Hematopoietic multipotent progenitor cell treated with erythropoietin and hydrocortisone succinate and interleukin-3 and kit ligand, for 8 days (in vitro differentiated cells): Measurements from ENCODE around the gene PRKAR2B.

Source experiments
- DNase-seq: peaks from one replicate; pipeline ENCODE4 v3.0.0-alpha.2; 2015

The PRKAR2B gene

DNA sequence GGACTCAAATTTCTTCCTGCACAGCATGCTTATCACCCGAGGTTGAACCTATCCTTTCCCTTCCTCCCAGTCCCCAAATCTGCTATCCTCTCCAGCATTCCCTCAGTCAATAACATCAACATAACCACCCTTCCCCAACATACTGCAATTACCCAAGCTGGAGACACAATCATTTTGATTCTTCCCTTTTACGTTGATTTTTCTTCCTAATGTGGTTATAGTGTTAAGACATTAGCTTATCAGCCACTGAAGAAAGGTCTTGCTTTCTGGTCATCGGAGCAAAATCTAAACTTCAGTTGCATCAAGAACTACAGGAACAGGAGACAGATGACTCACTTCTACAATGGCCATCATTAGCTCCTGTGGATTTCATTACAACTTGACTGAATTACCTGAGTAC, 120.8 kb downstream of the PRKAR2B start:
- DNase-seq: no peak

GRCh38 chr7:107166736-107167426, 122.4 kb downstream of the PRKAR2B start:
- no peak for DNase-seq

GRCh38 chr7:107167483-107168232, 123.2 kb downstream of the PRKAR2B start:
- DNase-seq: peak; percentile 82

DNA sequence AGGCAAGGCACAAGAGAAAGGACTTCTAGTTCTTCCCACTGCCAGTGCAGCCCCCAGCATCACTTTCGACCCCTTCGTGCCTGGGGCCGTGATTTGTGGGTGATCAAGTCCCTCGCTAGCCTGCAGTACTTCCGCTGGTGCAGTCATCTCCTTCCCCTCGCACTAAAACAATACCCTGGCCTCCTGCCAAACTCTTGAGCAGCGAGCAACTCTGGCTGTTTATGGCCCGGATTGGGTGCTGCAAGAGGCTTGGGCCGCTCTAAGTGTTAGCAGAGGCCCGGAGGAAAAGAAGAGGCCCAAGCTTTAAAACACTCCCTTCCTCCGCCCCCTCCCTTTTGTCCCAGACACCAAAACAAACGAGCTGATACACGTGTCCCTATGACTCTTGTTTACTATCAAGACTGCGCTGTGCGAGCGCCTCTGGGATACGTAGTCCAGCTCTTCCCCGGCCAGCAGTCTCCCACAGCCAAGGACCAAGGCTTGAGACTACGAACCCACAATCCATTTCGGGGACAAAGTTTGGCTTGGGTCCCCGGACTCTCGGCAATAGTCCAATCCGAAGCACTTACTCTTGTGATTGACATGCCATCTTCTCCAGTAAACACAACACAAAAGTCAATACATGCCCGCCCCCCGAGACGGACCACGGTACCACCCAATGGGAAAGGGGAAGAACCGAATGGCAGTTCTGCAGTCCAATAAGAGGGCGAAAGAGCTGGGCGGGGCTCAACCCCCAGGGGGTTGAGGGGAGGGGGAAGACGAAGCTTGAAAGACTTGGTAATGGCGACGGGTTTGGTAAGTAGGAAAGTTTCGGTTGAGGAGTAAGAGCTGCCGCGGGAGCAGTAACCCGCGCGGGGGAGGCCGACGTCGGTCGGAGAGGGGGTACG, 124.0 kb downstream of the PRKAR2B start, which contains the start of gene HBP1:
TSS of gene HBP1 (plus strand) at position 771 of the 887 bp plus-strand sequence. CDS start 10,891 bp downstream, outside the sequence.
- peak; percentile 100 for DNase-seq

DNA sequence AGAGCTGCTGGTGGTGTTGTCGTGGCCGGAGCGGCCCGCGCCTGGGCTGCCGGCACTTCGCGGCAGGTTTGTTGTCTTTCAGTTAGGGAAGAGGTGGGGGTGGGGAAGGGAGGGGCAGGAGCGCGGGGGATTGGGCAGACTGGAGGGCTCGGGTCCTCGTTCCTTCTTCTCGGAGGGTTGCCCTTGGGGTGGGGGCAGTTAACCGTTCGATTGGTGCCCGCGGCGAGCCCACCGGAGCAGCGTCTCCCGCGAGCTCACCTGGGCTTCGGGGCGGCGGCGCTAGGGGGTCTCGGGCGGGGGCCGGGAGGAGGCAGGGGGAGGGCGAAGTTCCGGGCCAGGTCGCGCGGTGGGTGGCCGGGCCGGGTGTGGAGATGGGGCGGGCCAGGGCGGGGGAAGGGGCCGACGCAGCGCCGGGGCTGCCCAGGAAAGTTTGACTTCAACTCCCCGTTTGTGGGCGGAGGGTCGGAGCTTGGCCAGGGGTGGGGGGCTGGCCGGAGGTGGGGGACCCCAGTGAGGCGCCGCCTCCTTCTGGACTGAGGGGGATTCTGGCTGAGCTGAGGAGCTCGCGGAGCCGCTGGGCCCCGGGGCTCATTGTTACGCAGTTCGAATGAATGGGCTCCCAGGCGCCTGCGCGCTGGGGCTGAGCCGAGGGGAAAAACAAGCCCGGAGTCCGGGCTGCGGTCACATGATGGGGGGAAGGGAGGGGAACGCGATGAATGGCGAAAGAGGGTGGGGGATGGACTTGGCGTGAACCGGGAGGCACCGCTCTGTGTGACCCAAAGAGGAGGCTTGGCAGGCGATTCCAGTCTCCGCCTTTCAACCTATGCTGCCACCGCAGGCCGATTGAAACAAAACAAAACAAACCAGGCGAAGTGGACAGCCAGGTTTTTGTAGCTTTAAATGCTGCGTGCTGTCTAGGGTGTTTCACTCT, 124.9 kb downstream of the PRKAR2B start:
- DNase-seq: peak; percentile 97

DNA sequence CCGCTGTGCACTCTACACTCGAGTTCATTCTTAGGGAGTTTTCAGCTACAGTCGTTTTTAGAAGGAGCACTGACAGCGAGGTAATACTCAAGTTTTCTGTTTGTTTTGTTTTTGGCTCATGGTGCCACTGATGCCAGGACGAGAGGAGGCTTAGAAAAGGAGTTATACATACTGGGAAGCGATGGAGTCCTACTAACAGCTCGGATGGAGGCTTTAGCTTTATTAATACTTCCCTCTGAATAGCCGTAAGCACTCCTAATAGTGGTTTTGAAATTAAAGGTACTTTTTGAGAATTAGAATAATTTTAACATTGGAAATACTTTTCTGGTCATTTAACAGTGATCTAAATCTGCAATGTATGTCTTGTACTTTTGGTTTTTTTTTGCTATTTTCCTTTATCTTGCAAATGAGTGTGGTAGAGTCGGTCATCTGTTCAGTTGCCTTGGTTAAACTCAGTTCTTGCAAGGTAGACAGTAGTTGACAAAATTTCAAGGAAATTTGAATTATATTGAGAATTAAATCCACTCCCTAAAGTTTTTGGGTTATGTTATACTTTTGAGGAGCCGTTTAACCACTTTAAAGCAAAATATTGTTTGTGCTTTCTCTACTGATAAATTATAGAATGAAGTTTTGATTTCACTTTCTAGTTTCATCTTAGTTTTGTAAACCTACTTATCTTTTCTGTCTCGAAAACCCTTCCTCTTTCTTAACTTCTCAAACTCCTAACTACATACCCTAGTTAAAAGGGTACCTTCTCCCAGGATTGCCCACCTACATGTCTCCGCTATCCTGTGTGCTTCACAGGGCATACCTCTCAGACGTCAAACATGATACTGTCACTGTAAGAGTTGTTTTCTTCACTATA, 125.8 kb downstream of the PRKAR2B start:
- no peak for DNase-seq

DNA sequence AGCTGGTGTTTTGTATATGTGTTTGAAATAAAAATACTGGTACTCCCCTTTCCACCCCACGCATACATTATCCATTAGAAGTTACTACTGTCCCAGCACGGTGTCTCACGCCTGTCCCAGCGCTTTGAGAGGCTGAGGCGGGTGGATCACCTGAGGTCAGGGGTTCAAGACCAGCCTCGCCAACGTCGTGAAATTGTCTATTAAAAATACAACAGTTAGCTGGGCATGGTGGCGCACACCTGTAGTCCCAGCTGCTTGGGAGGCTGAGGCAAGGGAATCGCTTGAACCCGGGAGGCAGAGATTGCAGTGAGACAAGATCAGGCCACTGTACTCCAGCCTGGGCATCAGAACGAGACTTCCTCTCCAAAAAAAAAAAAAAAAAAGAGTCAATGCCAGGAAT, 127.0 kb downstream of the PRKAR2B start:
- no peak for DNase-seq

DNA sequence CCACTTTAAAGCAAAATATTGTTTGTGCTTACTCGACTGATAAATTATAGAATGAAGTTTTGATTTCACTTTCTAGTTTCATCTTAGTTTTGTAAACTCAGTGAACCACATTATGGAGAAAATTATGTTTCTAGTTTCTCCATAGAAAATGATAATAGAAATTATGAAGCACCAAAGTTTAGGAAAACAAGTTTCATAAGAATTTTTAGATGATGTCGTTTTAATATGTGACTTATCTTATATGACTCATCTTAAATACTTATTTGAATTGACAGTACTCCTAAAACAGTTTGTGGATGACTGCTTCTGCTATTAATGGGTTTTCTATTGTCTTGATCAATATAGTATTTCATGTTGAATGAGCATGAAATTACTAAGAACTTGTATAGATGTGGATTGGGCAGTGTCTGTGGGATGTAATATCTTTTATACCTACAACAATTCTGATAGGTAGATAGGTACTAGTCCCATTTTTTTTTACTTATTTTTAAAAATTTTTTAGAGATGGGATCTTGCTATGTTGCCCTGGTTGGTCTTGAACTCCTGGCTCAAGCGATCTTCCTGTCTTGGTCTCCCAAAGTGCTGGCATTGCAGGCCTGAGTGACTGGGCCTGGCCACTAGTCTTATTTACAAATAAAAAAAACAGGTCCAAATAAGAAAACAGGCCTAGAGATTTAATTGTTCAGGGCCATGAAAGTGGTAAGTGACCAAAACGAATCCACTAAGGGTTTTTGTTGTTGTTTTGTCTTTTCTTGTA, 127.9 kb downstream of the PRKAR2B start:
- no peak for DNase-seq

GRCh38 chr7:107173191-107173590, 128.7 kb downstream of the PRKAR2B start:
- no peak for DNase-seq

DNA sequence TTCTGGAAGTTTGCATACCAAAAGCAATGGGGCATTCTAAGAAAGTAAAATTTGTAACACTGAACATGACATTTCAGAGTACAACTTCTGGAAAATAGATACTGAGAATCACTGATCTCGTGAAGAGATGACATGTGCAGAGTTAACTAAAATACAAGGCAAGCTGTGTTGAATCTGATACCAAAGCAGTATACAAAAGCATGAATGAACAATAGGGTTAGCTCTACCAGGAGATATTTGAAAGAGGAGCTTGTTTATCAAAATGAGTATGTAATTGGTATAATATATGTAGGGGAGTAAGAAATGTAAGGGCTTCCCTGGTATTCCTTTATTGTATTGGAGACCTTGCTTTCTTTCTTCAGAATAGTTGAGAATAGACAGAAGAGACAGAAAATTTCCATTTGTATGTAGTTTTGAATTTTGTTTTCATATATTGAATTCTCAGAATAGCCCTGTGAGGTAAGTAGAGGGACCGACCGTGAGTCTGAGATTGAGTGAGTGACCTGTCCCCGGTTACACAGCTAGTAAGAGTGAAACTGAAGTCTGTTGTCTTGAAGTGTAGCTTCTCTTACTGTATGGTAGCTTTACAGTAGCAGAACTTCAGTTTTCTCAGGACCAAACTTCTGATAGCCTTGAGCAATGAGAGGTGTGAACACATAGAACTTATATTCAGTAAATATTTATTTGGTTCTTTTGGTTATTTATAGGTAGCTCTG, 129.3 kb downstream of the PRKAR2B start:
- DNase-seq: peak; percentile 26

- no peak for DNase-seq
Measured at GRCh38 chr7:107179326-107180164, 135.0 kb downstream of the PRKAR2B start.

- peak; percentile 73 for DNase-seq
Measured at GRCh38 chr7:107180378-107180777, 135.9 kb downstream of the PRKAR2B start.

GRCh38 chr7:107181172-107181571, 136.7 kb downstream of the PRKAR2B start:
- no peak for DNase-seq

GRCh38 chr7:107185716-107186115, 141.2 kb downstream of the PRKAR2B start:
- DNase-seq: no peak

GRCh38 chr7:107186240-107186639, 141.7 kb downstream of the PRKAR2B start:
- DNase-seq: no peak

DNA sequence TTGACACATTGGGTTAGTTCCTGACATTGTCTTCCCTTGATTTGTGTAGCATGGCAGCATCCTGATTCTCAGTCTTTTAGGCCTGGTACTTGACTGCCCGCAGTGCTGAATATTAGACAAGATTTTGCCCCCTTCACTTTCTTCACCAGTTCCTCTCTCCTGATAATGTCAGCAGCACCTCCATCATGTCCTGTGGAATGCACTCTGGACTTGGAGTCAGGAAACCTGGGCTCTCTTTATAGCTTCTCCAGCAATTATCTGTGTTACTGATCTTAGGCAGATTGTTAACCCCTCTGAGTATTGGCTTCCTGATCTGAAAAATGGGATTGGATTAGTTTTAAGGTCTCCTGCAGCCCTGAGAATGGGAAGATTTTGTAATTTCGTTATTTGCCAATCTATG, 143.3 kb downstream of the PRKAR2B start:
- no peak for DNase-seq

GRCh38 chr7:107190090-107190489, 145.6 kb downstream of the PRKAR2B start:
- no peak for DNase-seq

GRCh38 chr7:107194052-107194451, 149.5 kb downstream of the PRKAR2B start:
- no peak for DNase-seq
